NCI-H510A (cell line): Measurements from ENCODE around the gene ARL6IP4.

Source experiments
- DNase-seq: peaks from one replicate; lab custom pipeline; 2025; lab: John Stamatoyannopoulos, UW

Gene ARL6IP4

GRCh38 chr12:122958198-122958888 lies 22.1 kb upstream of the ARL6IP4 start:
- no peak for DNase-seq

- no peak for DNase-seq
Measured at GRCh38 chr12:122959566-122960192, 20.8 kb upstream of the ARL6IP4 start.

- no peak for DNase-seq
Measured at GRCh38 chr12:122960193-122960569, 20.3 kb upstream of the ARL6IP4 start.

DNA sequence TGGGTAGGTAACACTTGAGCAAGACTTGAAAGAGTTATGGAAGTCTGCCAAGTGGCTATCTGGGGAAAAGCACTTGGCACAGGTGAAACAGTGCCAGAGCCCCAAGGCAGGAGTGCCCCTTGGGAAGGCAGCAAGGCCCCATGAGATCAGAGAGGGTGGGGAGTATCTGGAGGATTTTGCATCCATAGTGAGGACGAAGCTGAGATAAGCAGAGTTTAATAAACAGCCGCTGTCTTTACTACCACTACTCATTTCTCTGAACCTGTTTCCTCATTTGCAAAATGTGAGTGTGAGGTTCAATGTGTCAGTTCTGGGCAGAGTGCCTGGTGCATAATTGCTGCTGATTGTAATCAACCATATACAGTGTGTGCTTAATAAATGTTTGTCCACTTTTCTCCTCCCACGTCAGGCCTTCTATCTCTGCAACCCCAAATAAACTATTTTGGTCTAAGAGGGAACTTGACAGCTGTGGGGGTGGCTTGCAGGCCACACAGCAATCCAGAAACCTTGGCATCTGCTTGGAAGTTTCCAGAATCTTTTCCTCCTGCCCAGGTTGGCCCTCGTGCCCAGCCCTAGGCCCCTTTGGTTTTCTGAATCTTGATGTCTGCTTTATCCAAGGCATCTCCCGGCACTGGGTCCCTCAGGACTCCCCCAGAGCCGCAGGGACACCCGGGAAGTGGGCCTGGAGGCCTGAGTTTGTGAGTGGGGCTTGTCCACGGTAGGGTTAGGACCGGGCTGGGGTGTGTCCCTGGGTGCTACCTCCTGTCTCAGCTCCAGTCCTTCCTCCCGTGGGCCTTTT lies 18.8 kb upstream of the ARL6IP4 start:
- no peak for DNase-seq

DNA sequence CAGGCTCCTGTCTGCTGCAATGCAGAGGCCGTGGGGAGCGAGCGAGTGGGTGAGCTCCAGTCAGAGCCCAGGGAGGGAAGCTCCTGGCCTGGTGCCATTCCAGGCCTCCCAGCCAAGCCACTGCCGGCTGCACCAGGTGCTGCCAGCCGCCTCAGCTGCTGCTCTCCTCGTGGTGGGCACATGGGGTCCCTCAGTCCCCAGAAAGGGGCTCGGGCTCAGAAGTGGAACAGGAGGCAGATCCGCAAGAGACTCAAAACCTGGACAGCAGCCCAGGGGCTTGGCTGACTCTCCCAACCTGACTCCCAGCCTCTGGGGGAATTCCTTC lies 16.6 kb upstream of the ARL6IP4 start:
- DNase-seq, result no peak

DNA sequence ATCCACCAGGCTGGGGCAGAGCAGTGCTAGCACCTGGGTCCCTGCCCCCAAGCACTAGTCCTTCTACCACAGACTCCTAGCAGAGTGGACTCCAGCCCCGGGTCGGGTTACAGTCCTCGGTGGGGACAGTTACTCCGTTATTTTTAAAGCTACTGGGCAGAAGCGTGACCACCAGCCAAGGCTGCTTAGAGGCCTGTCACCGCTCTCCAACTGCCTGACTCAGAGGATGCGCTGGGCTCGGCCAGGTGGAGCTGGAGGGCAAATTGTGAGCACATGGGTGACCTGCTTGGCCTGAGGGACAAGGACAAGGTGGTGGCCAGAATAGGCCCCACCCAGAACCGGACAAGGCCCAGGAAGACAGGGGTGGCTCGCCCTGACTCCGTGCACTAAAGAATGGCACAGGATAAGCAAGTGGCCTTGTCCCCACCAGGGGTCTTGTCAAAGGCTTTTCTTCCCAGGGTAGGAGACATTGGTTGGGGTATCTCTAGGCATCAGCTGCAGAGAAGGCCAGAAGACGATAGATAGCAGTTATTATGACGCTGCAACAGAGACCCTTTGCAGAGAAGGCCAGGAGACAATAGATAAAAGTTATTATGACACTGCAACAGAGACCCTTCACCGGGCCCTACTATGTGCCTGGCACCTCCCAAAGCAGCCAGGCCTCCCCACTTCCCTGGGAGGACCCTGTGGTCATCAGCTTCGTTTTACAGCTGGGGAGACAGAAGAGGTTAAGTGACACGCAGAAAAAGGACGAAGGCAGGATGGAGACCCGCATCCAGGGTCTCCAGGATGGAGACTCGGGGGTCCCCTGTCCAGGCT lies 15.8 kb upstream of the ARL6IP4 start:
- no peak for DNase-seq

DNA sequence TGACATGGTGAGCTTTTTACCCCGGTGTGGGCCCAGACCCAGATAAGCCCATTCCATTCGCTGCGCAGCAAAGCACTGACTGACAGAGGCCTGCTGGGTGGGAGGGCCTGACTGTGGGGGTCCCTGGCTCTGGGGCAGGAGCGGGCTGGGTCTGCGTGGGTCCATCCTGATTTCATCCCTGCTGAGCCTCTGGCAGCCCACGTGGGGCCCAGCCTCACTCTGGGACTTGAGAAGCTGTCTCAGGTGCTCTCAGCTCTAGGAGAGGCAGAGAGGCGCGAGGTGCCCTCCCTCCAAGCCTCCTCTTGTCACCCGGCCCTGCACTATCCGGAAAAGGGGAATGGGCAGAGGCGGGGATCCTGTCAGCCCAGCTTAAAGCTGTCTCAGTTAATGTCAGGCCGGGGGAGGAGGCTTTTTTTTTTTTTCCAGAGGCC lies 15.1 kb upstream of the ARL6IP4 start:
- DNase-seq, result no peak

DNA sequence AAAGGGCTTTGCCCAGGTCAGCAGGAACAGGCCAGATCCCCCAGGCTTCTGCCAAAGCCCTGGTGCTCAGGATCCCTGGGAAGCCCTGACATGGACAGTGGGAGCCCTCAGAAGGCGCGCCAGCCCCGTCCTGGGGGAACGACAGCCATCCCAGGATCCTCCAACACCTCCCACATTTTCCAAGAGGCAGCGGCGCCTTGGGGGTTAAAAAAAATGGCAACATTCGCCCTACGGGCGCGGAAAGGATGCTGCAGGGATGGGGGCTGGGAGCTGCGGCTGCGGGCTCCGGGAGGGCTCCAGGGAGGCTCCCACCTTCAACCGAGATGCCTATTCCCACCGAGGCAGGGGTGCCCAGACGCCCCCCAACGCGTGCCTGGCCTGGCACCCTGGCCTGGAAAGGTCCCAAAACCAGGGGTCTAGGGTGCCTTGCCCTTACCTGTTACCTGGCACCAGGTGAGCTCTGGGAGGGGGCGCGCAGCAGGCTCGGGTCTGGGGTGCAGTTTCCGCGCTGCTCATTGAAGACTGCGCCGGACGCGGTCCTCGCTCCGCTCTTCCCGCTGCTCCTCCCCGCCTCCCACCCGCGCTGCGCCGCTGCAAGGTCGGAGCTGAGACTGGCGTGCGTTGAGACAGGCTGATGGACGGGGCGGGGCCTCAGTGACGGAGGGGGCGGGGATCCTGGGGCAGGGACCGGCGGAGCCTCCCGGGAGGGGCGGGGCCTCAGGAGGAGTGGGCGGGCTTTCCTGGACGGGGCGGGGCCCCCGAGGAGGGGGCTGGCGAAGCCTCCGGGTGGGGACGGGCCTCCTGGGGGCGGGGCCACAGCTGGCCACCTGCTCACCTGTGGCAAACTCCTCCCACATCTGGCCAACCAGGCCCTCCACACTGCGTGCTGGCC lies 14.4 kb upstream of the ARL6IP4 start, which contains the start of gene ABCB9:
TSS of gene ABCB9 (minus strand) at position 613 of the 892 bp plus-strand sequence. CDS start 6,228 bp downstream, outside the sequence.
- DNase-seq, result peak; percentile 98

DNA sequence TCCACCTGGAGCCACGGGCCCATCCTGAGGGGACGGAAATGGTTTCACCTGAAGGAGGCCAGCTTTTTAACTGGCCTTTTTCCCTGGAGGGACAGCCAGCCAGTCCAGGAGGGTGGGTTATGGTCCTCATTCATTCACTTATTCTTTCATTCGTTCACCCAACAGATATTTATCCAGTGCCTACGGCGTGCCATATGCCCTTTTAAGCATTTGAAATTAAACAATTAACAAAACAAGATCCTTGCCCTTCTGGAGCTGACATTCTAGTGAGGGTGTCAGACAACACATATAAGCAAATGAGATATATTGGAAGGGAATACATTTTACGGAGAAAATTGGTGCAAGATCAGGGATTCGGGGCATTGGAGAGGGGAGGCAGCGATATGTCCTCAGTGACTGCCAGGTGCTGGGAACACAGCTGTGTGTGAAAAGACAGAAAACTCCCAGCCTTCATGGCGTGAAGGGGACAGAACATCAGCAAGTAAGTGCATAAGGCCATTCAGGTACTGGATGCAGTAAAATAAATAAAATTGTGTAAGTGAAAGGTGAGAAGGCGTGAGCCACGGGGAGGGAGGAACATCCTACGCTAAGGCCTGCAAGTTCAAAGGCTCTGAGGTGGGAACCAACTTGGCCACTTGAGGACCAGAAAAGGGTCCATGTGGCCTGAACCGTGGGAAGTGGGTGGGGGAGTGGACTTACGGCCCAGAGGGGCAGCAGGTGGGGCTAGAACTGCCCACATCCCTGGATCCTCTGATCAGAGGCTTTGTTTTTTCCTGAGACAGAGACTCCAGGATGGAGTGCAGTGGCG lies 13.5 kb upstream of the ARL6IP4 start:
- DNase-seq, result no peak

DNA sequence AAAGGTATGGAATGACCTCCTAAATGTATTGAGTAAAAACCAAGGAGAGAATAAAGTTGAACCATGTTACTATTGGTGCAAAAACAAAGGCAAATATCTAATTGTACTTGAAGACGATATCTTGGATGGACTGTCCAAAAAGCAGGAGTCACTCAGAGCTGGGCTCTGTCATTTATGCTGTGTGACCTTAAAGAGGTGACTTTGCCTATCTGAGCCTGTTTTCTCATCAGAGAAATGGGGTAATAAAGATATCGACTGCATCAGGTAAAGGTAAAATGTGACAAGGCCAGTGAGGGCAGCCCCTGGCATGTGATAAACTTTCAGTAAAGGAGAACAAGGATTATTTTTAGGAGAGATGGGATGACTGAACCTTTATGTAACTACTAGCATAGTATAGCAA lies 12.4 kb upstream of the ARL6IP4 start:
- DNase-seq, result no peak

GRCh38 chr12:122969676-122970075 lies 10.8 kb upstream of the ARL6IP4 start:
- no peak for DNase-seq

GRCh38 chr12:122974274-122974891 lies 6.1 kb upstream of the ARL6IP4 start:
- peak; percentile 99 for DNase-seq

DNA sequence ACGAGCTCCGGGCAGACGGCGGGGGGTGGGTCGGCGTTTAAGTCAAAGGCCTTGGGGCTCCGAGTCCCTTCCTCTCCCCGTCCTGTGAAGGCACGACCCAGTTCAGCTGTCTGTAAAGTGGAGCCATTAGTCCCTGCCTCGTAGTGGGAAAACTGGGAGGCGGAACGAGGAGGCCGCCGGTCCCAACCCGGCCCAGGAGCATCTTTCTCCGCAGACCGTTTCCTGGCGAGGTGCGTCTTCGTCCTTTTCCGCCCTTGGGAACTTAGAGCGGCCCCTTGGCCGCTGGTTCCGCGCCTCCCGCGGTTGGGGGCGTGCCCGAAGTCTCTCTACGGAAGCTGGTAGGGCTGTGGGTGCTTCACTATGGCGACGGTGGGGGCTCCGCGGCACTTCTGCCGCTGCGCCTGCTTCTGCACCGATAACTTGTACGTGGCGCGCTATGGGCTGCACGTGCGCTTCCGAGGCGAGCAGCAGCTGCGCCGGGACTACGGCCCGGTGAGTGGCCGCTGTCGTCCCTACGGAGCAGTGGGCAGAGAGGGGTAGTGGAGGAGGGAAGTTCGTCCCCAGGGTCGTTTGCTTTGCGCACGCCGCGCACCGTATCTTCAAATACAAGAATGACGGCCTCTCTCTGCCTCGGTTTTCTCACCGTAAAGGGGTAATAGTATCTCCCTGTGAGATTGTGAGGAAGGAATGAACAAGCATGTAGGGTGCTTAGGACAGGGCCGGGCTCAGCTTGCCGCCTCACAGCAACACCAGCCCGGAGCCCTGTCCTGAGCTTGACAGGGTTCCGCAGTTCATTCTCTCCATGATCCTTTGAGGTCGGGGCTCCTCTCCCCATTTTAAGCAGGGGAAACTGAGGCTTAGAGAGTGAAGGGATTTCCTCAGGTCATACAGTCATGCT lies 5.3 kb upstream of the ARL6IP4 start, which contains the start of gene OGFOD2:
TSS of gene OGFOD2 (plus strand) at position 353 of the 898 bp plus-strand sequence. CDS start at position 361, 8 bp downstream.
- DNase-seq, result peak; percentile 92

DNA sequence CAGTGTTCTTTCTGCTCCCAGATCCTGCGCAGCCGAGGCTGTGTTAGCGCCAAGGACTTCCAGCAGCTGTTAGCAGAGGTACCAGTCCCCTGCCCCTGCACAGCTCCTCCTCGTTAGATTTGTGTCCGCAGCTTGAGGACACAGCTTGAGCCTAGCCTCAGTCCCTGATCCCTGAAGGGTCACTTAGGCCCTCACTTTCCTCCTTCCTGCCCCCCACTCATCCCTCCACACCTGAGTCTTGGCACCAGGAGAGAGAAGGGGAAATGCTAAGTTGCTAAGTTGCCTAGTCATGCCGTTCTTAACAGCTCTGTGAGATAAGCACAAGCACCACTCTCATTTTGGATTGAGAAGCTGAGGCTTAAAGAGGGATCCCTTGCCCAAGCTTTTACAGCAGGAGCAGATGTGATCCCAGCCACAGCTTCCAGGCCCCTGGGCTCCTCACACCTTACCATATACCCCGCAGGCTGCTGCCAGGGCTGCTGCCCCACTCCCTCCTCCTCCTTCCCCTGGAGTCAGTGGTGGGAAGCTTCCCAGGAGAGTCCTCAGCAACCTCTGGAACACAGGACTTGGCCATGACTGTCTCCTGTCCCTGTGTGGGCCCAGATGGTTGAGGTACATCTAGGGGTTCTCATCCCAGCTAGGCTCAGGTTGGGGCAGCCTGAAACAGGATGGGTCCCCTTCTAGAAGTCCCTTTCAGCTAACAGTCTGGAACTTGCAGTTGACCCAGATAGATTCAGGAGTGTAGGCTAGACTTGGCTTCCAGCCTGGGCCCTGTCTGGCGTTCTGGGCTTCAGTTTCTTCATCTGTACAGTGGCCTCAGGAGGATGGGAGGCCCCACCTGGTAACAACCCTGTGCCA lies 4.5 kb upstream of the ARL6IP4 start:
- DNase-seq, result no peak

DNA sequence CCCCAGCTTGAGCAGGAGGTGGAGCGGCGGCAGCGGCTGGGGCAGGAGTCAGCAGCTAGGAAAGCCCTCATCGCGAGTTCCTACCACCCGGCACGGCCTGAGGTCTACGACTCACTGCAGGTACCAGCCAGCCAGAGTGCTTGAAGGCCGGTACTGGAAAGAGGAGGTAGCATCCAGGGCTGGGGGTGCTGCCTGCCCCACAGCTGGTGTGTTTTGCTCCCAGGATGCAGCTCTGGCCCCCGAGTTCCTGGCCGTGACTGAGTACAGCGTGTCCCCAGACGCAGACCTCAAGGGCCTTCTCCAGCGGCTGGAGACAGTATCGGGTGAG lies 3.9 kb upstream of the ARL6IP4 start:
- no peak for DNase-seq

DNA sequence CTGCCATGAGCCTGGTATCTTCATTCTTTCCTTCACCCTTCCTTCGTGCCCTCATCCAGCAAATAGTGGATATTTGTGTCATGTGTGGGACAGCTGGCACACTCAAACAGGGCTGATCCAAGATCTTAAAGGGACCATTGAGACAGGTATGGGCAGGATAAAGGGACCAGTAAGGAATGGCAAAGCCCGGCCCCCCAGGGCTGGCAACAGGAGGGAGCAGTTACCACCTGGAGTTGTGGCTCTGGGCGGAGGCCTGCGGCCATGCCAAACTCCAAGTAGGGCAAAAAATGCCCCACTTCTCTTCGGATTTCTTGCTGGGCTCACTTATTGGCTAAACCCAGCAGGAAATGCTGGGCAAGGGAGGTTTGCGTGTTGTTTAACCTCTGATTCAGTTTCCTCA lies 3.3 kb upstream of the ARL6IP4 start:
- DNase-seq, result no peak

DNA sequence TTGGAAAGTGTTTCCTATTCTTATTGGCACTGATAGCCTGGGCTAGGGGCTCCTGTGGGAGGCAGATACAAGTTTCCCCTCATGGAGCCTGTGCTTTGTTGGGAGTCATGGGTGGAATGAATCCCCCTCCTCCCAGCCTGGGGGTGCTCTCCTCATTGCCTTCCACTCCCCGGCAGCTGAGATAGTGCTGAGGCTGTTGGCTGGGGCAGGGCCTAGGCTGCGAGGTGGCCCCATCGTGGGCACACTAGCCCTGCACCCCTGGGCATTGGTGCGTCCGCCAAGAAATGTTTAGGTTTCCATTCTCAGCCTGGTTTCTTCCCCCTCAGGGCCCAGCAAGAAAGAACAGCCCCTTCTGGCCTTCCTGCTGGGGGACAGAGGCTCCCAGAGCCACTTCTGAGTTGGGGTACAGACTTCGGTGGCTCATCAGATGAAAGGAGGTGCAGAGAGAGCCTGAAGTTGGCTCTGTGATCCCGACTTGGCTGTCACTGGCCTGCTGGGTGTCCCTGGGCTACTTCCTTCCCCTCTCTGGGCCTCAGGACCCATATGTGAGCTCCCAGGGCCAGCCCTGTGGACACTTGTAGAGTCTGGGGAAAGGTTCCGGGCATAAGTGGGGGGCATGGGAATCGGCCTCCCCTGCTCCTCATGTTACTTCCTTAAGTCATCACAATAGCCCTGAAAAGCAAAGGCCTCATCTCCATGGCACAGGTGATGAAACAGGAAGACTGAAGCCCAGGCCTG lies 2.7 kb upstream of the ARL6IP4 start:
- no peak for DNase-seq
